Measurements from ENCODE around the gene CBFA2T3.
"Not testable (repeated sequence)": the region's sequence is repeated elsewhere in the genome, so short reads cannot be mapped to it uniquely, and the experiment has no call there.

The CBFA2T3 gene

GRCh38 chr16:88977018-88977811, at the start of gene CBFA2T3:
TSS of gene CBFA2T3 (minus strand) at chr16:88977207. CDS start at chr16:88976807, 400 bp downstream.
- peak; percentile 46 for DNase-seq

- peak; percentile 41 for DNase-seq
These were observed 49.2 kb upstream of the CBFA2T3 start for GRCh38 chr16:89026121-89026612.

DNA sequence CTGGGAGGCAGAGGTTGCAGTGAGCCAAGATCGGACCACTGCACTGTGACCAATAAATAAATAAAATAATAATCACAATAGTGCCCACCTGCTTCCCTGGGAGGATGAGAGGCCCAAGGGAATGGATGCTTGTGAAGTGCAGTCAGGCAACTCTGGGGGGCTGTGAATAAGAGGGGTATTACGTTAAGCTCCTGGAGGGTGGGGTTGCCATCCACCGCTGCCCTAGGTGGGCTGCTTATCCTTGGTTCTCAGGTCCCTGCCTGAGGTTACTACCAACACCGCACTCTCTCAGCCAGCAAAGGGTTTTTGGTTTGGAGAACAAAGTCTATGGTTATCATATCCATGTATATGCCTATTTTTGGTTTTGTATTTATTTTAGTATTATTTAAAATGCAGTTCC, 48.6 kb upstream of the CBFA2T3 start:
- no peak for DNase-seq

DNA sequence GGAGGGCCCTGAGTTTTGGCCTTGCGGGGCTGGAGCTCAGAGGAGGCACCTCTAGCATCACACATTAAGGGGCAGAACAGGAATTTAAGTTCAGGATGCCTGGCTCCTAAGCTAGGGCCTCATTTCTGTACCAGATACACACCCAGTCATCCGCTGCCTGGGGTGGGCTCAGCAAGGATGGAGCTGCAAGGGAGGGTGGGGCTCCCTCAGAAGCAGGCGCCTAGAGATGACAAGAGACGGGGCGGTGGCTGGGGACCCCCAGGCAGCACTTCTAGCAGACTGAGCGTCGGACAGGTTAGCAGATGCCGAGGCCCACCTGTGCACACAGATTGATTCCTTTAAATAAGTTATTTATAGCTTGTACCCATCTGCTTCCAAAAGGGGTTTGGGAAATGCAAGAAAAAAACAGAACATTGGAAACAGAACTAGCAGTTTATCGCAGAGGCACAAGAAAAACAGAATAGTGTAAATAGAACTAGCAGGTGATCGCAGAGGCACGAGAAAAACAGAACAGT, 47.6 kb upstream of the CBFA2T3 start:
- DNase-seq = no peak

- no peak for DNase-seq
These were observed 46.9 kb upstream of the CBFA2T3 start for GRCh38 chr16:89023621-89024511.

DNA sequence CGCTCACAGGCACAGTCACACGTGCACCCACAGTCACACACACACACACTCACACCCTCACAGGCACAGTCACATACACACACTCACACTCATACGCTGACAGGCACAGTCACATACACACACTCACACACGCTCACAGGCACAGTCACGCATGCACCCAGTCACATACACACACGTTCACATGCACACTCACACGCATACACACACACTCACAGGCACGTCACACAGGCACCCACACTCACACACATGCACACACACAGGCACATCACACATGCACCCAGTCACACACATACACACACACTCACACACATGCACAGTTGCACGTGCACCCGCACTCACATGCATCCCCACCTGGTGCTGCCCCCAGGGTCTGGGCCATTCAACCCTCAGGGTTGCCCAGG, 46.1 kb upstream of the CBFA2T3 start:
- no peak for DNase-seq

DNA sequence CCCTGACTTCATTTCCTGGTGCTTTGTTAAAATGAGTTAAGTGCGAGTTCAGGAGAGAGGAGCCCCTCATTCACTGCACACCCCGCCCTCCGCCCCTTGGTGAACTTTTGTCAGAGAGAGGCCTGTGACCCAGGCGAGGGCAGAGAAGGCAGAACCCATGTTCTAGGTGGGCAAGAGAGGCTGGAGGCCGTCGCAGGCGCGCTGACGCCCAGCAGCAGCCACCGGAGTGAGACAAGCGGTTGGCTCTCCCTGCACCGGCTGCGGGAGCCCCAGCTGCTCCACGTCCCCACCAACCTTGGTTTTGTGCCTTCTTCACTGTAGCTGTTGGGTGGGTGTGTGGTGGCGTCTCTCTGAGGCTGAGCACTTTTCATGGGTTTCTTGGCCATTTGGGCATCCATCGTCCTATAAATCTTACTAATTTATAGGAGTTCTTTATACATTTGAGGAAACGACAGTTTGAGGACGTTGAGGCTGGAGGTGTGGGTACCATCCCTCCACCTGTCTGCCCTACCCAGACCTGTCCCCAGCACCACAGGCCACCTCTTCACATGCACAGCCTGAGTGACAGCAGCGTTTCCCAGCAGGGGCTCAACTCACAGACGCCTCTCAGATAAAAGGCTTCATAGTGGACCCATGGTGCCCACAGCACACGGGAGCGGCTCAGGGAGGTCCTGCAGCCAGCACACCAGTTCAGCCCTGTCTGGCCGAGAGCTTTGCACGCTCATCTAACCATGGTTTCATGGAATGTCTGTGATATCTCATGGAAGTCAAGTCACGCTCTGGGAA, 45.2 kb upstream of the CBFA2T3 start:
- DNase-seq = no peak

- no peak for DNase-seq
These were observed 44.1 kb upstream of the CBFA2T3 start for GRCh38 chr16:89020925-89021595.

- DNase-seq = peak; percentile 38
These were observed 43.3 kb upstream of the CBFA2T3 start for GRCh38 chr16:89020068-89020924.

GRCh38 chr16:89019511-89019910, 42.5 kb upstream of the CBFA2T3 start:
- DNase-seq = no peak

- DNase-seq = peak; percentile 54
These were observed 41.5 kb upstream of the CBFA2T3 start for GRCh38 chr16:89018282-89019158.

DNA sequence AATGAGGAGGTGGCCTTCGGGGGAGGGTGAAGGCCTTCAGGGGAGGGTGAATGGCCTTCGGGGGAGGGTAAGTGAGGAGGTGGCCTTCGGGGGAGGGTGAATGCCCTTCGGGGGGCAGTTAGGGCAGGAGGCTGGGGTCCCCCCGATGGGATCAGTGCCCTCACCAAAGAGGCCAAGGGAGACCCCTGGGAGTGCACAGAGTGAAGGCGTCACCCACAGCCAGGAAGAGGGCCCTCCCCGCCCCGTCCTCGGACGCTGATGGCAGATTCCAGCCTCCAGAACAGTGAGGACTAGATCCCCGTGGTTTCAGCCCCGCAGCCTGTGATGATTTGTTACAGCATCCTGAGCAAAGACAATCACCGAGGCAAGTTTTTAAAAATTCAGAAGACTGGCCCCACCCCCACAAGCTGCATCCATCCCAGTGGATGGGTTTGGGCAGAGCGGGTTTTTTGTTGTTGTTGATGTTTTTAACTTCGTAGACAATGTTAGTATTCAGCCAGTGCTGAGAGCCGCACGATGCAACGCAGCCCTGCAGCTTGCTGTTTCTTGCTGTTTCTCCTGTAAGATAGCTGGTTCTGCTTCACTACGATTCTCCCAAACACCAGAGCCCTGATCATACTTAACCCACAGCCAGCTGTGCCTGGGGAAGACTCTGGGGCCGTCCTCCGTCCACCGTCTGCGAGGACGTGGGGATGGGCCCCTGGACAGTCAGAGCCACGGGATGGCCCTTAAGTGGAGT, 40.7 kb upstream of the CBFA2T3 start:
- DNase-seq = peak; percentile 28

DNA sequence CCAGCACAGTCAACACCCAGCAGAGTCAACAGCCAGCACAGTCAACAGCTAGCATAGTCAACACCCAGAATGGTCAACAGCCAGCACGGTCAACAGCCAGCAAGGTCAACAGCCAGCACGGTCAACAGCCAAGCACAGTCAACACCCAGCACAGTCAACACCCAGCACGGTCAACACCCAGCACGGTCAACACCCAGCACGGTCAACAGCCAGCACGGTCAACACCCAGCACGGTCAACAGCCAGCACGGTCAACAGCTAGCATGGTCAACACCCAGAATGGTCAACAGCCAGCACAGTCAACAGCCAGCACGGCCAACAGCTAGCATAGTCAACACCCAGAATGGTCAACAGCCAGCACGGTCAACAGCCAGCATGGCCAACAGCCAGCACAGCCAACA, 39.6 kb upstream of the CBFA2T3 start:
- not testable (repeated sequence) for DNase-seq

- DNase-seq = no peak
These were observed 38.4 kb upstream of the CBFA2T3 start for GRCh38 chr16:89015271-89015859.

- no peak for DNase-seq
These were observed 37.6 kb upstream of the CBFA2T3 start for GRCh38 chr16:89014403-89015230.

GRCh38 chr16:89013692-89014402, 36.8 kb upstream of the CBFA2T3 start:
- no peak for DNase-seq

- no peak for DNase-seq
These were observed 36.1 kb upstream of the CBFA2T3 start for GRCh38 chr16:89013111-89013510.

All from DMS53 (cell line).